Vagina (tissue), 2 donors: ENCODE results near the gene DEFB126.
"Not testable (repeated sequence)": the region's sequence is repeated elsewhere in the genome, so short reads cannot be mapped to it uniquely, and the experiment has no call there.

Source experiments
- POLR2A ChIP-seq, 2 donors: fragments of 450-650 bp; IDR thresholded peaks; one replicate each; pipeline ENCODE4 v1.6.1; 2017; ENCODE audit warnings: antibody characterized with exemption in 2 of 2, mild to moderate bottlenecking in 2 of 2, moderate library complexity in 2 of 2
- POLR2AphosphoS5 ChIP-seq, 2 donors: sonication (generic); formaldehyde crosslinking; IDR thresholded peaks; one replicate each; pipeline ENCODE4 v1.9.0; 2017; ENCODE audit warnings: antibody characterized with exemption in 2 of 2, mild to moderate bottlenecking in 2 of 2, low read depth in 1 of 2; ENCODE audit not compliant: insufficient read depth in 1 of 2
- TF ChIP-seq, protein P1 (sequence below), 3 experiments: fragments of 450-650 bp in 2 of 3; fragments of 200-600 bp in 1 of 3; sonication (generic) in 1 of 3; IDR thresholded peaks; one replicate each; pipeline ENCODE4 v1.5.1; 2017 to 2019; ENCODE audit warnings: antibody characterized with exemption in 3 of 3, mild to moderate bottlenecking in 2 of 3, moderate library complexity in 2 of 3

DNA sequence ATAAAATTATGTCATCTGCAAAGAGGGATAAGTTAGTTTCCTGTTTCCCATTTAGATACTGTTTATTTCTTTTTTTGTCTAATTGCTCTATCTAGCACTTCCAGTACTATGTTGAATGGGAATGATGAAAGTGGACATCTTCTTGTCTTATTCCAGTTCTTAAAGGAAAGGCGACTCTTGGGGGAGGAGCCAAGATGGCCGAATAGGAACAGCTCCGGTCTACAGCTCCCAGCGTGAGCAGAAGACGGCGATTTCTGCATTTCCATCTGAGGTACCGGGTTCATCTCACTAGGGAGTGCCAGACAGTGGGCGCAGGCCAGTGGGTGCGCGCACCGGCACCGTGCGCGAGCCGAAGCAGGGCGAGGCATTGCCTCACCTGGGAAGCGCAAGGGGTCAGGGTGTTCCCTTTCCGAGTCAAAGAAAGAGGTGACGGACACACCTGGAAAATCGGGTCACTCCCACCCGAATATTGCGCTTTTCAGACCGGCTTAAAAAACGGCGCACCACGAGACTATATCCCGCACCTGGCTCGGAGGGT, 12.5 kb upstream of the DEFB126 start:
- TF ChIP-seq, protein P1, sequence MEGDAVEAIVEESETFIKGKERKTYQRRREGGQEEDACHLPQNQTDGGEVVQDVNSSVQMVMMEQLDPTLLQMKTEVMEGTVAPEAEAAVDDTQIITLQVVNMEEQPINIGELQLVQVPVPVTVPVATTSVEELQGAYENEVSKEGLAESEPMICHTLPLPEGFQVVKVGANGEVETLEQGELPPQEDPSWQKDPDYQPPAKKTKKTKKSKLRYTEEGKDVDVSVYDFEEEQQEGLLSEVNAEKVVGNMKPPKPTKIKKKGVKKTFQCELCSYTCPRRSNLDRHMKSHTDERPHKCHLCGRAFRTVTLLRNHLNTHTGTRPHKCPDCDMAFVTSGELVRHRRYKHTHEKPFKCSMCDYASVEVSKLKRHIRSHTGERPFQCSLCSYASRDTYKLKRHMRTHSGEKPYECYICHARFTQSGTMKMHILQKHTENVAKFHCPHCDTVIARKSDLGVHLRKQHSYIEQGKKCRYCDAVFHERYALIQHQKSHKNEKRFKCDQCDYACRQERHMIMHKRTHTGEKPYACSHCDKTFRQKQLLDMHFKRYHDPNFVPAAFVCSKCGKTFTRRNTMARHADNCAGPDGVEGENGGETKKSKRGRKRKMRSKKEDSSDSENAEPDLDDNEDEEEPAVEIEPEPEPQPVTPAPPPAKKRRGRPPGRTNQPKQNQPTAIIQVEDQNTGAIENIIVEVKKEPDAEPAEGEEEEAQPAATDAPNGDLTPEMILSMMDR (IDR thresholded peaks at IDR 0.05), result not testable (repeated sequence)
- not testable (repeated sequence) for TF ChIP-seq POLR2AphosphoS5 (IDR thresholded peaks at IDR 0.05; ENCODE audit: insufficient read depth in 1 of 2, low read depth in 1 of 2); POLR2A (IDR thresholded peaks at IDR 0.05)
